ENCODE measurements around the gene KAT6B. TPM values are rescaled to one million over a fixed set of nuclear protein-coding genes. Genes with fewer than 3 reads are reported as not detected.

The KAT6B gene
- total RNA-seq, 2 experiments from 2014 or later = 70.3 to 74.2 TPM

- no peaks in the 10 kb centered on the region for H3K4me1 Mint-ChIP-seq (ENCODE audit: low read depth)
- POLR2A ChIA-PET = no interaction called here
- no peaks in the 10 kb centered on the region for H3K27me3 Mint-ChIP-seq
- no peak overlapping the region for H3K4me3 Mint-ChIP-seq
- Histone ChIP-seq H3K27me3 (ENCODE audit: control insufficient read depth in 1 of 2, insufficient read depth in 2 of 2, low read length in 2 of 2) (no peaks in the 10 kb centered on the region), H3K9me3 (ENCODE audit: control insufficient read depth in 1 of 2, insufficient read depth in 1 of 2, low read length in 2 of 2) (no peaks in the 10 kb centered on the region), H3K4me3 (ENCODE audit: low read length) (no peak overlapping the region), H3K27ac (ENCODE audit: low read depth in 1 of 2, low read length in 2 of 2) (no peak overlapping the region), H3K4me1 (ENCODE audit: insufficient read depth, low read length) (no peaks in the 10 kb centered on the region), H3K36me3 (ENCODE audit: insufficient read depth, low read length) (no peaks in the 10 kb centered on the region)
- DNase-seq (no peak), ATAC-seq (ENCODE audit: poor library complexity) (no peak)
- no peak overlapping the region for H3K27ac Mint-ChIP-seq
- TF ChIP-seq, protein P1, sequence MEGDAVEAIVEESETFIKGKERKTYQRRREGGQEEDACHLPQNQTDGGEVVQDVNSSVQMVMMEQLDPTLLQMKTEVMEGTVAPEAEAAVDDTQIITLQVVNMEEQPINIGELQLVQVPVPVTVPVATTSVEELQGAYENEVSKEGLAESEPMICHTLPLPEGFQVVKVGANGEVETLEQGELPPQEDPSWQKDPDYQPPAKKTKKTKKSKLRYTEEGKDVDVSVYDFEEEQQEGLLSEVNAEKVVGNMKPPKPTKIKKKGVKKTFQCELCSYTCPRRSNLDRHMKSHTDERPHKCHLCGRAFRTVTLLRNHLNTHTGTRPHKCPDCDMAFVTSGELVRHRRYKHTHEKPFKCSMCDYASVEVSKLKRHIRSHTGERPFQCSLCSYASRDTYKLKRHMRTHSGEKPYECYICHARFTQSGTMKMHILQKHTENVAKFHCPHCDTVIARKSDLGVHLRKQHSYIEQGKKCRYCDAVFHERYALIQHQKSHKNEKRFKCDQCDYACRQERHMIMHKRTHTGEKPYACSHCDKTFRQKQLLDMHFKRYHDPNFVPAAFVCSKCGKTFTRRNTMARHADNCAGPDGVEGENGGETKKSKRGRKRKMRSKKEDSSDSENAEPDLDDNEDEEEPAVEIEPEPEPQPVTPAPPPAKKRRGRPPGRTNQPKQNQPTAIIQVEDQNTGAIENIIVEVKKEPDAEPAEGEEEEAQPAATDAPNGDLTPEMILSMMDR (IDR thresholded peaks at IDR 0.05) = no peak
- CTCF ChIA-PET = no interaction called here
- H3K36me3 Mint-ChIP-seq (ENCODE audit: low read depth) = no peaks in the 10 kb centered on the region
- H3K9me3 Mint-ChIP-seq = no peaks in the 10 kb centered on the region
- intact Hi-C loops (cut with DNase I, micrococcal nuclease) = no loop called here
Observed at GRCh38 chr10:75073442-75073841, 247.0 kb downstream of the KAT6B start.

DNA sequence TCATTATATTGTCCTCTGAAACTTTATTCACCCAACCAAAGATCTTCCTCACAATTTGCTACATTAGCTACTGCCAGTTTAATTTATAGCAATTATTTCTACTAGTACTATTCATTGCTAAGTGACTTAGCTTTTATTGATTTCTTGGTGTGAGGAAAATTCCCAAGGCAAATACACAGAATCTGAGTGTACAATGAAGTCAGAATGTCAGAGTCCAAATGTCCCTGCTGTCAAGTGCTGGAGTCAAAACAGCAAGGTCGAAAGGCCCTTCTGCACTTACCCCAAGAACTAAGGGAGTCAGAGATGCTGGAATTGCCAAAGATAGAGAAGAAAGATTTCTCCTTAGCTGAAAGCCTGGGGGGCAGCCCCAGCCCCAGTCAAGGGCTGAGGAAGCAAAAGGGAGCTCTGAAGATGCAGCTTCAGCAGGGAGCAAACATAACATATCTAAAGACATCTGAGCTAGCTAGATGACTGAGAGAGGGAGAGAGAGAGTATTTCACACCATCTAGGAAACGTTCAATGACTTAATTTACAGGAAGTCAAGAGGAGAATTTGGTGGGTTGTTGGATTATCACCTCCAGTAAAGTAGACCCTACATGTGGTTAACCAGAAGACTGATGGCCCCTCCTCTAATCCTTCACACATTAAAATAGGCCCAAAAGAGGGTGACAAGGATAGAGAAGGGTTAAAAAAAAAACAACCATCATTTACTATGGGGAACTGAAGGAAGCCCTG lies 248.5 kb downstream of the KAT6B start:
- Mint-ChIP-seq H3K9me3 (no peaks in the 10 kb centered on the region), H3K27me3 (no peaks in the 10 kb centered on the region), H3K27ac (no peak overlapping the region), H3K4me3 (no peak overlapping the region), H3K36me3 (ENCODE audit: low read depth) (no peaks in the 10 kb centered on the region), H3K4me1 (ENCODE audit: low read depth) (no peaks in the 10 kb centered on the region)
- H3K4me1 ChIP-seq (ENCODE audit: insufficient read depth, low read length) = no peaks in the 10 kb centered on the region
- H3K4me3 ChIP-seq (ENCODE audit: low read length) = no peak overlapping the region
- intact Hi-C loops (cut with DNase I, micrococcal nuclease) = no loop called here
- CTCF ChIA-PET = no interaction called here
- POLR2A ChIA-PET = interaction anchor here (0.6 kb wide), 1 partner anchor 840 kb away, joined by 3 read pairs; no protein-coding TSS in a partner anchor
- H3K27ac ChIP-seq (ENCODE audit: low read depth in 1 of 2, low read length in 2 of 2) = no peak overlapping the region
- no peaks in the 10 kb centered on the region for H3K27me3 ChIP-seq (ENCODE audit: control insufficient read depth in 1 of 2, insufficient read depth in 2 of 2, low read length in 2 of 2)
- no peaks in the 10 kb centered on the region for H3K36me3 ChIP-seq (ENCODE audit: insufficient read depth, low read length)
- H3K9me3 ChIP-seq (ENCODE audit: control insufficient read depth in 1 of 2, insufficient read depth in 1 of 2, low read length in 2 of 2) = no peaks in the 10 kb centered on the region
- DNase-seq = no peak
- TF ChIP-seq, protein P1 (IDR thresholded peaks at IDR 0.05) = no peak
- no peak for ATAC-seq (ENCODE audit: poor library complexity)

DNA sequence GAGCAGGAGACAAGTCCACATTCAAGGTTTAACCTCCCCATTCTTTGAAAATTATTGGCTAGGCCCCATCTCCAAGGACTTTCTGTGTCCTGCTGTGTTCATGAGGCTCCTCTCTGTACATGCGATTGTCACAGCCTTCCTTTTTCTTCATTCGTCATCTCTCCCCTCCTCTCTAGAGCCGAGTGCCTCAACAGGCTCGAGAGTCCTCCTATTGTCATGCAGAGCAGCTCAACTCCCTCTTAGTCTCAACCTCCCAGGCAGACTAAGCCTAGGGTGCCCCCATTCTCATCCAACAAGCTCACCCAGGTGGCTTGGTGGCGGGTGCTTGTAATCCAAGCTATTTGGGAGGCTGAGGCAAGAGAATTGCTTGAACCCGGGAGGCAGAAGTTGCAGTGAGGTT lies 249.9 kb downstream of the KAT6B start:
- H3K36me3 ChIP-seq (ENCODE audit: insufficient read depth, low read length) = no peaks in the 10 kb centered on the region
- no peaks in the 10 kb centered on the region for H3K4me1 Mint-ChIP-seq (ENCODE audit: low read depth)
- no peak overlapping the region for H3K27ac Mint-ChIP-seq
- intact Hi-C loops (cut with DNase I, micrococcal nuclease) = no loop called here
- no peak overlapping the region for H3K27ac ChIP-seq (ENCODE audit: low read depth in 1 of 2, low read length in 2 of 2)
- H3K4me1 ChIP-seq (ENCODE audit: insufficient read depth, low read length) = no peaks in the 10 kb centered on the region
- no peaks in the 10 kb centered on the region for H3K27me3 Mint-ChIP-seq
- peaks cover 0 to 2% of the 10 kb centered on the region in 2 experiments for H3K9me3 ChIP-seq (ENCODE audit: control insufficient read depth in 1 of 2, insufficient read depth in 1 of 2, low read length in 2 of 2)
- H3K27me3 ChIP-seq (ENCODE audit: control insufficient read depth in 1 of 2, insufficient read depth in 2 of 2, low read length in 2 of 2) = no peaks in the 10 kb centered on the region
- no peaks in the 10 kb centered on the region for H3K36me3 Mint-ChIP-seq (ENCODE audit: low read depth)
- no peak for ATAC-seq (ENCODE audit: poor library complexity)
- no peak overlapping the region for H3K4me3 ChIP-seq (ENCODE audit: low read length)
- ChIA-PET CTCF (no interaction called here), POLR2A (no interaction called here)
- no peak overlapping the region for H3K4me3 Mint-ChIP-seq
- TF ChIP-seq, protein P1 (IDR thresholded peaks at IDR 0.05) = no peak
- DNase-seq = no peak
- H3K9me3 Mint-ChIP-seq = peaks cover 3% of the 10 kb centered on the region

Measured in CD4-positive, alpha-beta T cell (primary cell).